GM23338 (cell line): ENCODE measurements around the gene CTRB2.

Experiments used
- ETS1 ChIP-seq: IDR thresholded peaks from 2 replicates; pipeline ENCODE4 v1.6.1; 2016; ENCODE audit warnings: antibody characterized with exemption
- EZH2 ChIP-seq: fragments of 200-600 bp; sonication (generic); IDR thresholded peaks from one replicate; pipeline ENCODE4 v1.8.0; 2017; ENCODE audit warnings: antibody characterized with exemption, mild to moderate bottlenecking, low read depth; ENCODE audit not compliant: unreplicated experiment
- EZH2phosphoT487 ChIP-seq: fragments of 200-600 bp; sonication (generic); IDR thresholded peaks from one replicate; pipeline ENCODE4 v1.8.1; 2018; ENCODE audit warnings: antibody characterized with exemption; ENCODE audit not compliant: unreplicated experiment
- JUNB ChIP-seq: IDR thresholded peaks from one replicate; pipeline ENCODE4 v1.6.1; 2016; ENCODE audit warnings: antibody characterized with exemption; ENCODE audit not compliant: unreplicated experiment
- NANOG ChIP-seq: IDR thresholded peaks from 2 replicates; pipeline ENCODE4 v1.6.1; 2016; ENCODE audit warnings: antibody characterized with exemption, borderline replicate concordance
- POLR2AphosphoS5 ChIP-seq: IDR thresholded peaks from 2 replicates; pipeline ENCODE4 v1.6.1; 2016; ENCODE audit warnings: antibody characterized with exemption, low read depth
- REST ChIP-seq: IDR thresholded peaks from one replicate; pipeline ENCODE4 v1.6.1; 2018; ENCODE audit warnings: antibody characterized with exemption; ENCODE audit not compliant: unreplicated experiment
- TF ChIP-seq, protein P1 (sequence below), 2 experiments: fragments of 200-600 bp in 1 of 2; sonication (generic) in 1 of 2; conservative IDR thresholded peaks; 2 replicates each; pipeline versions ENCODE4 v1.5.1 to v1.6.1; 2016 to 2017; ENCODE audit warnings: antibody characterized with exemption in 2 of 2, low read depth in 2 of 2, mild to moderate bottlenecking in 2 of 2, moderate library complexity in 1 of 2

- TF ChIP-seq, protein P1, sequence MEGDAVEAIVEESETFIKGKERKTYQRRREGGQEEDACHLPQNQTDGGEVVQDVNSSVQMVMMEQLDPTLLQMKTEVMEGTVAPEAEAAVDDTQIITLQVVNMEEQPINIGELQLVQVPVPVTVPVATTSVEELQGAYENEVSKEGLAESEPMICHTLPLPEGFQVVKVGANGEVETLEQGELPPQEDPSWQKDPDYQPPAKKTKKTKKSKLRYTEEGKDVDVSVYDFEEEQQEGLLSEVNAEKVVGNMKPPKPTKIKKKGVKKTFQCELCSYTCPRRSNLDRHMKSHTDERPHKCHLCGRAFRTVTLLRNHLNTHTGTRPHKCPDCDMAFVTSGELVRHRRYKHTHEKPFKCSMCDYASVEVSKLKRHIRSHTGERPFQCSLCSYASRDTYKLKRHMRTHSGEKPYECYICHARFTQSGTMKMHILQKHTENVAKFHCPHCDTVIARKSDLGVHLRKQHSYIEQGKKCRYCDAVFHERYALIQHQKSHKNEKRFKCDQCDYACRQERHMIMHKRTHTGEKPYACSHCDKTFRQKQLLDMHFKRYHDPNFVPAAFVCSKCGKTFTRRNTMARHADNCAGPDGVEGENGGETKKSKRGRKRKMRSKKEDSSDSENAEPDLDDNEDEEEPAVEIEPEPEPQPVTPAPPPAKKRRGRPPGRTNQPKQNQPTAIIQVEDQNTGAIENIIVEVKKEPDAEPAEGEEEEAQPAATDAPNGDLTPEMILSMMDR (conservative IDR thresholded peaks at IDR 0.05; ENCODE audit: low read depth in 2 of 2): no peak
- TF ChIP-seq POLR2AphosphoS5 (no peak), EZH2phosphoT487 (no peak), JUNB (no peak), EZH2 (no peak), REST (no peak), ETS1 (no peak), NANOG (no peak)
These were observed 41.8 kb upstream of the CTRB2 start for GRCh38 chr16:75248536-75249380.
